ENCODE measurements around the gene MYH7. TPM values are rescaled to one million over a fixed set of nuclear protein-coding genes. Genes with fewer than 3 reads are reported as not detected.
"Not testable (repeated sequence)": the region's sequence is repeated elsewhere in the genome, so short reads cannot be mapped to it uniquely, and the experiment has no call there.

Gene MYH7
- total and polyA plus RNA-seq, 9 donors, result 0.92 to 1.1 (median 0.95) TPM; not detected in 5

DNA sequence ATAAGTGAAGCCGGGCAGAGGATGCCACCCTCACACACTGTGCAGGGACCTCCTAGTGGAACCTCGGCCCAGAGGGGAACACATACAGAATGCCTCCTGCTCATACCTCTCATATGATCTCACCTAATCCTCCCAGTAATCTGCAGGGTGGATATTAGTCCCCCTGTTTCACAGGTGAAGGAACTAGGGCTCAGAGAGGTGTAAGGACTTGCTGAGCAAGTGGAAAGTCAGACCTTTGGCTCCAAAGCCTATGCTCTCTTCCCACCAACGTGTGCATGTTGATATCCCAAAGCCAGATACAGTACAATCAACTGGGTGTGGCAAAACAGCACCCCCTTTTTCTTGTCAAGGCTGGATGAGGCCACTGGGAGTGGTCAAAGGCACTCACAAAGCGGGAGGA, 31.6 kb downstream of the MYH7 start:
- intact Hi-C loops (cut with DNase I), result no loop called here
- no peak for DNase-seq
- no peaks in the 10 kb centered on the region for H3K36me3 ChIP-seq
- H3K4me1 ChIP-seq (ENCODE audit: insufficient read depth), result no peaks in the 10 kb centered on the region
- 68 to 83% (median 72%) methylated on average over 4 of the region's 4 CpGs for WGBS, 3 donors
- H3K4me3 ChIP-seq, result no peak overlapping the region
- no peaks in the 10 kb centered on the region for H3K9me3 ChIP-seq
- TF ChIP-seq CTCF (IDR thresholded peaks at IDR 0.05), result no peak
- TF ChIP-seq POLR2A (IDR thresholded peaks at IDR 0.05), result no peak
- TF ChIP-seq EP300 (IDR thresholded peaks at IDR 0.05), result no peak
- no peaks in the 10 kb centered on the region for H3K27me3 ChIP-seq
- H3K27ac ChIP-seq, result no peak overlapping the region

DNA sequence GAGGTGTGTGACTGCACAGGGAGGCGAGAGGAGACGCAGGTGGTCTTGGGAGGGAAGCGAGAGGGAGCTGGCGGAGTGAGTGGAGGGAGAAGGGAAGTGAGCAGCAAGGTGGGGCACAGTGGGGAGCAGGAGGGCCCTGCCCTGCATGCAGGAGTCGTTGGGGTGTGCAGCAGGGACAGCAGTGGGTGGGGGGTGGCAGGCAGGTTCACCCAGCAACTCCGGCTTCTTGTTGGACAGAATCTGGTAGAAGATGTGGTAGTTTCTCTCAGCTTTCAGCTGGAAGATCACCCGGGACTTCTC, 32.4 kb downstream of the MYH7 start:
- Histone ChIP-seq H3K9me3 (no peaks in the 10 kb centered on the region), H3K27me3 (no peaks in the 10 kb centered on the region), H3K36me3 (no peaks in the 10 kb centered on the region), H3K4me1 (ENCODE audit: insufficient read depth) (no peaks in the 10 kb centered on the region), H3K4me3 (no peak overlapping the region), H3K27ac (no peak overlapping the region)
- 53 to 60% (median 53%) methylated on average over 7 of the region's 7 CpGs for WGBS, 3 donors
- intact Hi-C loops (cut with DNase I), result no loop called here
- TF ChIP-seq EP300 (IDR thresholded peaks at IDR 0.05) (no peak), POLR2A (IDR thresholded peaks at IDR 0.05) (no peak), CTCF (IDR thresholded peaks at IDR 0.05) (no peak)
- no peak for DNase-seq

DNA sequence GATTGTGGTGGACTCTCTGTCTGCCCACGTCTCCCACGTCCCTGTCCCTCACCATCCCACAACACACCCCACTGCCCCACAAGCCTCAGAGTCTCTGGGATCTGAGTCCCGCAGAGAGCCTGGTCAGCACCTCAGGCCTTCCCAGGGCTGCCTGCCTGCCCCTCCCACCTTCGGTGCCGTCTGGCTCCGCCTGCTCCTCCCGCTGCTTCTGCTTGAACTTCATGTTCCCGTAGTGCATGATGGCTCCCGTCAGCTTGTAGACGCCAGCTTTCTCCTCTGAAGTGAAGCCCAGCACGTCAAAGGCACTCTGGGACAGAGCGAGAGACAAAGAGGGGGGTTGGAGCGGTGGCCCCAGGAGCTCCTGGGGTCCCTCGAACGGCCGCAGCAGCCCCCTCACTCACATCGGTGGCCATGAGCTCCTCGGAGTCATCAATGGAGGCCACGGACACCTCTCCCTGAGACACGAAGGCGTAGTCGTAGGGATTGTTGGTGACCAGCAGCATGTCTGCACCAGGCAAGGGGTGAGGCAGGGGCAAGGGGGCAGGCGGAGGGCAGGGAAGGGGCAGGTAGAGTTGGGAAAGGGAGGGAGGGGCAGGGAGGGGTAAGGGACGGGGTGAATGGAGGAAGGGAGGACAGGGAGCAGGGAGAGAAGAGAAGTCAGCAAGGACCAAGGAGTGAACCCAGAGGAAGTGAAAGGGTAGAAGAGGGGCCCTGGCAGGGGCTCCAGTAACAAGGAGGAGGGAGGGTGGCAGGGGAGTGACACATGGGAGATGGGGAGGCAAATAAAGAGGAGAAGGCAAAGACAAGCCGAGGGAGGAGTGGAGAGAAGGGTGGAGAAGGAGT, 32.9 kb downstream of the MYH7 start:
- WGBS, 3 donors, result 45 to 50% (median 49%) methylated on average over 22 to 25 of the region's 25 CpGs
- TF ChIP-seq POLR2A (IDR thresholded peaks at IDR 0.05), result no peak
- no peak for TF ChIP-seq EP300 (IDR thresholded peaks at IDR 0.05)
- no peak for TF ChIP-seq CTCF (IDR thresholded peaks at IDR 0.05)
- Histone ChIP-seq H3K4me3 (no peak overlapping the region), H3K27ac (no peak overlapping the region), H3K36me3 (no peaks in the 10 kb centered on the region), H3K27me3 (no peaks in the 10 kb centered on the region), H3K9me3 (no peaks in the 10 kb centered on the region), H3K4me1 (ENCODE audit: insufficient read depth) (no peaks in the 10 kb centered on the region)
- intact Hi-C loops (cut with DNase I), result no loop called here
- no peak for DNase-seq

DNA sequence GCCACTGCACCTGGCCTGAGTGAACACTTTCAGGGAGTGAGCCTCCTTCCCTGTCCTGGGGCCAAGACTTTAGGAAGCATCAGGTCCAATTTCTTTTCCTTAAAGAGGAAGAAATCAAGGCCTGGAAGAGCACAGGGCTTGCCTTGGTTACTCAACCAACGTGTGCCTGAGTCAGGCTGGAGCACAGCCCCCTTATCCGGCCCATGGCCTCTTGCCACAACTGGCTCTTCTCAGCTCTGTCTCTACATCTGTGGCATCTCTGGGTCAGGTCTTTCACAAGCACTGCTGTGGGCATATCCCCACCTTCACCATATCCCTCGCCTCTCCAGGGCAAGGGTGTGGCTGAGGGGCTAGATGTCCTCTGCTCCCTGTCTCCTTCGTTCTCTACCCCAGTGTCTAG, 34.2 kb downstream of the MYH7 start:
- H3K9me3 ChIP-seq, result no peaks in the 10 kb centered on the region
- H3K27me3 ChIP-seq, result no peaks in the 10 kb centered on the region
- 74 to 85% (median 75%) methylated on average over 4 of the region's 4 CpGs for WGBS, 3 donors
- no peak overlapping the region for H3K4me3 ChIP-seq
- no peak for DNase-seq
- H3K27ac ChIP-seq, result no peak overlapping the region
- no peak for TF ChIP-seq POLR2A (IDR thresholded peaks at IDR 0.05)
- H3K4me1 ChIP-seq (ENCODE audit: insufficient read depth), result no peaks in the 10 kb centered on the region
- intact Hi-C loops (cut with DNase I), result no loop called here
- no peaks in the 10 kb centered on the region for H3K36me3 ChIP-seq

- DNase-seq; H3K27me3 ChIP-seq; intact Hi-C loops (cut with DNase I); H3K36me3 ChIP-seq; H3K27ac ChIP-seq; H3K4me1 ChIP-seq (ENCODE audit: insufficient read depth); H3K4me3 ChIP-seq; H3K9me3 ChIP-seq: not testable (repeated sequence)
- 89 to 93% (median 91%) methylated on average over 16 of the region's 16 CpGs for WGBS, 3 donors
Observed at GRCh38 chr14:23400496-23401149, 34.8 kb downstream of the MYH7 start.

Data from ovary (tissue), 9 donors.